Stimulated activated CD8-positive, alpha-beta memory T cell treated with anti-CD3 and anti-CD28 coated beads, Interleukin-7, amount 100 ng/mL, for 48 hours (primary cell): ENCODE measurements around the gene ARPC5.
"Not testable (repeated sequence)": the region's sequence is repeated elsewhere in the genome, so short reads cannot be mapped to it uniquely, and the experiment has no call there.

Experiments
- DNase-seq, 2 donors: peaks; one replicate each; pipeline ENCODE4 v3.0.0-alpha.2; 2020; ENCODE audit warnings: low read depth in 1 of 2; ENCODE audit errors: extremely low read depth in 1 of 2

The ARPC5 gene

DNA sequence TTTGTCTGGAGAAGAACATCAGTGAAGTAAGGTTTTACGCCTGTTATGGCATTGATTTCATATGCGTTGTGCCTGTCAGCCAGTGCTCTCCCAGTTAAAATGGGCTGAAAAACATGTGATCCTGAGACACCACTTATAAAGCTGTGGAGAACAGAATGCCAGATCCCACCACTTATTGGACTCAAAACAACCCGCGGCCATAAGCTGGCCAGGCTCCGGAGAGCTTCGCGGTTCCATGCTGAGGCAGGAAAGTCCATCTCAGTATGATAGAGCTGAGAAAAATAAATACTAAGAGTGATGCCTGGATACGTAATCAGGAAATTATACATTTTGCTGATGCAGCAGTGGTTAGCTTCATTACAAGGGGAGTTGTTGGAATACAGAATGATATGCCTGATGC is 12.5 kb upstream of the ARPC5 start:
- no peak for DNase-seq

DNA sequence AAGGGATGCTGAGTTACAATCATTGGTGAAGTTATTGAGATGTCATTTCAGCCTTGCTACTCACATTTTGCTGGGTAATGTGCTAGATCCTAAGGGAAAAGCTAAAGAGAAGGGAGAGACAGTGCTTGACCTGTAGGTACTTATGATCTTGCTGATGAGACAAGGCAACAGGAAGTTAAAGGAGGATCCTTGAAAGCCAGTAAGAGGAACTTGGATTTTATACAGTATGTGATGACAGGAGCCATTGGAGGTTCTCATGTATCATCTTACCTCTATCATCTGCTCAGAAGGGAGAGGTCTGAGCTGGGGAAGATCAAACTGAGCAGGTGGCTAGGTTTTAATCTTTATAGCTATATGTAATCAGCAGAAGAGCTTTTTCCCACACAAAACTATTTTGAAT is 11.2 kb upstream of the ARPC5 start:
- no peak for DNase-seq

GRCh38 chr1:183645531-183645930 is 9.9 kb upstream of the ARPC5 start:
- no peak for DNase-seq

DNA sequence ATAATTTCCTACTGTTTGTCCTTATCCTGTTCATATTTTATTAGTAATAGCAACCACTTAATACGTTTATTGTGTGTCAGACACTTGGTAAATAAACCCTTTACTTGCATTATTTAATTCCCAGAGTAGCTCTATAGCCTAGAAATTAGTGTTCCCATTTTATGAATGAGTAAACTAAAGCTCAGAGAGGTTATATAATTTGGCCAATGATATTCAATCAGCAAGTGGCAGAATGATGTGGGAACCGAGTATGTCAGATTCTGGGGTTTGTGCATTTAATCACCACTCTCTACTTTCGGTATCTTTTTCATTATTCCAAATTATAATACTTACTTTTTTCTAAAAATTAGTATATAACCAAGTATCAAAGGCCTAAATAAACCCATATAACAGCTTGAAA is 6.6 kb upstream of the ARPC5 start:
- DNase-seq: no peak

DNA sequence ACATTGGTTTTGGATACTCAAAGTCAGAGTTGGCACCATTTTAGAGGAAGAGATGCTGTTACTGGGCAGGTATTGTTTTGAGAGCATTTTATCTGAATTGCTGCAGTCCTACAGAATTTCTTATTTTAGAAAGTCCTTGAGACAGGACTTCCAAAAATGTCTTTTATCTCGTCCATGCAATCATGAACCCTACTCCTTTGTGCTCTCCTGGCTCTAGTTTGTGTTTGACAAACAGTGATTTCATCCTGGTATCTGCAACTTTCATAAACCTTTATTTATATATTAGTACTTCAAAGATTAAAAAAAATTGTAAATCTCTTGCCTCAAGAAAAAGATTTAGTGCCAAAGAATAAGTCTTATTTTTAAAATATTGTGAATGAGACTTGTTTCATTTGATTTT is 4.6 kb upstream of the ARPC5 start:
- DNase-seq: no peak

GRCh38 chr1:183638649-183639387 is 3.2 kb upstream of the ARPC5 start:
- no peak for DNase-seq

DNA sequence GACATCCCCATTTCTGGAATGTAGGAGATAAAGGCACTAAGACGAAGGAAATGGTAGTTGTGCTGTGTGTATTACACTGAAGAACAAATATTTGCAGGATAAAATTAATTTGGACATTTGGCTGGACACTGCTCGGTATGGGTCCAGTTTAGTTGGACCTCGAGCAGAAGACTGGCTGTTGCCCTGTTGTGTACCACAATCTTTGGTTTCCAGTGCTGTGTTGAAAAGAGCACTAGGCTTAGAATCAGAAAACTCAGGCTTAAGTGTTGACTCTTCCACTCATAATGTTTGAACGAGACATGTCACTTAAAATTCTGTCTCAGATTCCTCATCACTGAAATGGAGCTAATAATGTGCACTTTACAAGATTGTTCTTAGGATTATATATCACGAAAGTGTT is 1.2 kb upstream of the ARPC5 start:
- DNase-seq: no peak

GRCh38 chr1:183636334-183636682 is 725 bp upstream of the ARPC5 start:
- no peak for DNase-seq

DNA sequence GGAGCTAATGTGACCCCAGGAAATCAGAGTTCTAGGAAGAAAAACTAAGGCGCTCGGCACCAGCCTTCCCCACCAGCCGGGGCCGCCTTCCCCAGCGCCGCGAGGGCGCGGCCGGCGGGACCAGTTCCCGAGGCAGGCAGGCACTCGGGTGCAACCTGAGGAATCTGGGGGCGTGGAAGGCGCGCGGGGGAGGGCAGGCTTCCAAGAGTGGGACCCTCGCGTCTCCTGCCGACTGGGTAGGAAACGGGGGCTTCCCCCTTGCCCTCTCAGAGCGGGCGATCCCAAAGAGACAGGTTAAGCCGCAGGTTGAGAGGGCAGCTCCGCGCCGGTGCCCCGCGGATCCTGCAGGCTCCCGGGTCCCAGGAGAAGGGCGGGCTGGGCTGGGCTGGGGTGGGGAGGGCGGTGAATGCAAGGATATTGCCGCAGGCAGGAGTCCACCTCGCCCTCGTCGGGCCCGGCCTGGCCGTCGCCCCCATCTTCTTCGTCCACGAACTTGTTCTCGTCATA is 431 bp downstream of the ARPC5 start:
- DNase-seq: peak in 1 of 2 donors; percentile 7

- DNase-seq: no peak
Measured at GRCh38 chr1:183634429-183635065, 1.0 kb downstream of the ARPC5 start.

GRCh38 chr1:183633676-183634343 is 1.8 kb downstream of the ARPC5 start:
- no peak for DNase-seq

DNA sequence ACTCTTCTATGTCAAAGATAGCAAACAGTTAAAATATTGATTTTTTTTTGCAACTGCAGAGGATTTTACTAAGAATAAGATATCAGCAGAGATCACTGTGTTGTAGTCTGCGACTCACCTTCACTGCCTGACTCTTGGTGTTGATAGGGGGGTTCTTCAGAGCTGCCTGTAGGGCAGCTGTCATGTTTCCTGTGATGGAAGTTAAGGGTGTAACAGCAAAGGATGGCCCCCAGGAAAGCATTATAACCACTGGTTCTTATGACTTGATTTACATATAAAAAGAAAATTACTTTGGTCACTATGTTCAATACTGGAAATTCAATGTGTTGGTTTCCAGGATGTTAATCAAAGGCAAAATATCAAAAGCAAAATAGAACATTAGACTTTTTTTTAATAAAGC is 2.6 kb downstream of the ARPC5 start:
- DNase-seq: no peak

DNA sequence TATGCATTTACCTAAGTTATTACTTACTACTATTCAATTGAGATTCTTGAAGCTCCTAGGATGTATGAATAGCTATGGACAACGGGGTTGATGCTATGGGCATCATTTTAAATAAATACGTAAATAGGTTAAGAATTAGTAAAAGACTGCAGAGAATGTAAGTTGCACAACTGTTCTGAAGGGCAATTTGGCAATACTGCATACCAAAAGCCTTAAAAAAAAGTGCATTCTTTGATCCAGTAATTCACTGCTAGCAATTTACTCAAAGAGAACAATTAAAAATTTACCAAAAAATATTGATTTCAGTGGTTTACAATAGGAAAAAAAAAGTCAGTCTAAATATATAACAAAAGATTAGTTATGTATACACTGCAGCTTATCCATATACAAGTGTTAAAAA is 3.5 kb downstream of the ARPC5 start:
- no peak for DNase-seq

DNA sequence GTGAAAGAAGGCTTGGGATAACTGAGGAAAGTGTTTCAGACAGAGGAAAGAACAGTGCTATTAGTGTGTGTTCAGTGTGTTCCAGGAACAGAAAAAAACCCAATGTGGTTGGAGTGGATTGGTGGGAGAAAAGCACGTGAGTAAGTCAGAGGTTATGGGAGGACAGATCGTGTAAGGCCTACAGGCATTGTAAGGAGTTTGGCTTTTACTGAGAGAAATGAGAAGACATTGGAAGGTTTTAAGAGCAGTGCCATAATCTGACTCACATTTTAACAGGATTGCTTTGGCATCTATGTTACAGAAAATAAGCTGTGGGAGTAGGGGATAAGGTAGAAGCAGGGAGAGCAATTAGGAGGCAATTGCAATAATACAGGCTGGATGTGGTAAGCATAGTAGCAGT is 4.8 kb downstream of the ARPC5 start:
- DNase-seq: no peak

DNA sequence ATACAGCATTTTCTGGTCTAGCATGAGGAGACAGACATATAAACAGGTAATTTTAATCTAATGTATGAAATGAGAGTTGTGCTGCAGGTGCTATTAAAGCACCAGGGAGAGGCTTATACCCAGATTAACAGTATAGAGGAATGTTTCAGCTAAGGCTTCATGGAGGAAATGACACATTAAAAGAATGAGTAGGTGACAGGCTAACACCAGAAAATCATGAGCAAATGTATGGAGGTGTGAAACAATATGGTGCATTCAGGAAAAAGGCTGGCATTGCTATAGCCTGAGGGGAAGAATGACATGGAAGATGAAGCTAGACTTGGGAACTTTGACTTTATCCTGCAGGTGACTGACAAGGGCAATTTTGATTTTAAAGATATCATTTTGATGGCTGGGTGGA is 7.0 kb downstream of the ARPC5 start:
- no peak for DNase-seq

GRCh38 chr1:183626236-183626635 is 9.3 kb downstream of the ARPC5 start:
- DNase-seq: not testable (repeated sequence)

DNA sequence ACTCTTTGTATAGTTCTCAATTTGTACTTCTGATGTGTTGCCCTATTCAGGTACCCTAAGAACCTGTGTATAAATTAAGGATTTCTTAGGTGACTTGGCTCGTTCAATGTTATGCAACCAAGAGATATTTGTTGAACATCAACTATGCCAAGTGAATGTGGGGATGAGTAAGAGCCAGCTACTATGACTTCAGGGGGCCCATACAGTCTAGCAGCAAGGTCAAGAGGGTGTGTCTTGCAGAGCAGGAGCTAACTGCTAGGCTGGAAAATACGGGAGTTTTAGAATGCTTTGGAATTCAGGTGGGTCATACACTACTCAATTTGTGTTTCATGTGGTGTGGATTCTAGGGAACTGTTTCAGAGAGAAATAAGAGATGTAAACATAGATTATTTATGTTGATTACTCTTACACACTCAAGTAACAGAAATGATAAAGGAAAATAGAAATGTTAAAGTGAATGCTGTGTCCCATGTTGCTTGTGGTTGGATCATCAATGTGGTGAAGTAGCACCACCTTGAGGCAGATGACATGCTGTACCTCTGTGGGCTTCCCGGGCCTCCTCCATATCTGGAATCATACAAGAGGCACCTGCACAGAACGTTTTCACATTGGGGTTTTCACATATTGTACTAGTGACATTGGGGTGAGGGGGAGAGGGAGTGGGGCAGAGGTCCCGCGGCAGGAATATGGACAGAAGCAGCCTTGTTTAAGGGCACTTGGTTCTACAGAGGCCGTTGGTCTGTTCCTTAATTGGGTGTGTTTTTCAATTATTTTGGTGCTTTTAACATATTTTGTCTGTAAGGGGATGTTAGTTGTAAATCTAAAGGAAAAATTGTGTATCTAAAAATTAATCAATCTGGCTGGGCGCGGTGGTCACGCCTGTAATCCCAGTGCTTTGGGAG is 12.4 kb downstream of the ARPC5 start:
- peak in 1 of 2 donors; percentile 2 for DNase-seq

- DNase-seq: no peak
Measured at GRCh38 chr1:183622013-183622412, 13.6 kb downstream of the ARPC5 start.

- DNase-seq: no peak
Measured at GRCh38 chr1:183620311-183620710, 15.3 kb downstream of the ARPC5 start.

- no peak for DNase-seq
Measured at GRCh38 chr1:183619781-183620180, 15.8 kb downstream of the ARPC5 start.

- DNase-seq: not testable (repeated sequence)
Measured at GRCh38 chr1:183618202-183618601, 17.4 kb downstream of the ARPC5 start.
